Activated CD4-positive, CD25-positive, alpha-beta regulatory T cell treated with anti-CD3 and anti-CD28 coated beads, Interleukin-2, amount 50 U/mL, for 72 hours (primary cell): ENCODE data around the gene URM1.

Source experiments
- DNase-seq: peaks from one replicate; pipeline ENCODE4 v3.0.0; 2021

URM1 gene

DNA sequence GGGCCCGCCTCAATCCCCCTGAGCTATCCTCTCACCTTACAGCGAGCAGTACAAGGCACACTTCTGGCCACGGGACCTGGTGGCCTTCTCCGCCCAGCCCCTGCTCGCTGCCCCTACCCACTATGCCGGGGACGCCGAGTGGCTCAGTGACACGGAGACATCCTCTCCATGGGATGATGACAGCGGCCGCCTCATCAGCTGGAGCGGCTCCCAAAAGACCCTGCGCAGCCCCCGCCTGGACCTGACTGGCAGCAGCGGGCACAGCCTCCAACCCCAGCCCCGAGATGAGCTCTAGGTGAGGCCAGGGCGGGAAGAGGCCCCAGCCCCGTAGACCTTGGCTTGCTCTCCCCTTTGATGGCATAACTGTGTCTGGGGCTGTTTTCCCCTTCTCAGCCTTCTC is 64.4 kb downstream of the URM1 start:
- DNase-seq: no peak

- DNase-seq: peak; percentile 93
These were observed 67.4 kb downstream of the URM1 start for GRCh38 chr9:128438343-128439109.

GRCh38 chr9:128439273-128439672 is 68.1 kb downstream of the URM1 start:
- no peak for DNase-seq
